Right cardiac atrium (tissue), 5 donors: ENCODE measurements around the gene TTC7B. TPM values are rescaled to one million over a fixed set of nuclear protein-coding genes. Genes with fewer than 3 reads are reported as not detected.
A peak's percentile ranks its signal among the peaks of the same experiment; 100 is the strongest.

Experiments
- ATAC-seq, 2 donors: fragments of 200-7000 bp; cut with Tn5 transposase; one replicate each; pipeline versions ENCODE4 v1.8.0 to v1.9.1; 2020; ENCODE audit warnings: moderate library complexity in 2 of 2, mild to moderate bottlenecking in 1 of 2
- DNase-seq, 3 donors: peaks; one replicate each; pipeline ENCODE4 v3.0.0-alpha.2; 2020
- H3K27ac ChIP-seq: one replicate; pipeline ENCODE4 v1.5.1; 2013; ENCODE audit warnings: mild to moderate bottlenecking, low read length, control low read depth, moderate library complexity
- H3K27me3 ChIP-seq: one replicate; pipeline ENCODE4 v1.6.1; 2013; ENCODE audit not compliant: control insufficient read depth, insufficient read depth
- H3K4me1 ChIP-seq: one replicate; pipeline ENCODE4 v1.6.1; 2013; ENCODE audit warnings: low read length; ENCODE audit not compliant: control insufficient read depth, insufficient read depth
- H3K4me3 ChIP-seq: one replicate; pipeline ENCODE4 v1.5.1; 2013; ENCODE audit warnings: low read length, control low read depth
- H3K9me3 ChIP-seq: one replicate; pipeline ENCODE4 v1.6.1; 2013; ENCODE audit warnings: low read length; ENCODE audit not compliant: control insufficient read depth
- WGBS: extraction: QIAGEN DNeasy Blood & Tissue Kit; methylation state at CpG from one replicate; pipeline ENCODE4 v1.1.7; 2013; 5-methylcytosine and 5-hydroxymethylcytosine counted together
- intact Hi-C, 4 donors: fragments of 100-400 bp; cut with DNase I; formaldehyde crosslinking; loops; one replicate each; pipeline versions ENCODE4 v1.11.0 to v1.14.0; 2022 to 2023
- polyA plus RNA-seq: library from polyadenylated mRNA; stranded (reverse); fragments of 200-250 nt; gene quantifications from one replicate; pipeline ENCODE4 v1.2.3, GENCODE V29; 2013
- total RNA-seq, 4 donors: library from RNA; stranded (reverse); fragmentation: NEBNext Ultra II Directional; extraction: Animal tissue kit (Norgen Biotek cat#: 25700); gene quantifications; one replicate each; pipeline ENCODE4 v1.2.1, GENCODE V29; 2021
- donor health status: healthy with polysubstance abuse.
- donor health status: DM: no; HTN: yes; CAD: no.
- donor health status: DM: no; HTN: no; CAD: no.
- donor health status: DM: no; HTN: yes; CAD: no; lungs with severe emphysema.
- donor health status: DM: yes; HTN: yes; CAD: no.

Gene TTC7B
- total and polyA plus RNA-seq, 5 donors: 38.1 to 88.7 (median 82.8) TPM

- H3K4me1 ChIP-seq: peaks cover 15% of the 10 kb centered on the region
- ATAC-seq: no peak
- no peaks in the 10 kb centered on the region for H3K27me3 ChIP-seq
- WGBS: 84% methylated on average over 4 of the region's 4 CpGs
- H3K9me3 ChIP-seq: no peaks in the 10 kb centered on the region
- no peak overlapping the region for H3K4me3 ChIP-seq
- intact Hi-C loops: no loop called here
- H3K27ac ChIP-seq: no peak overlapping the region
- no peak for DNase-seq
These were observed 275.8 kb downstream of the TTC7B start for GRCh38 chr14:90540437-90540836.

DNA sequence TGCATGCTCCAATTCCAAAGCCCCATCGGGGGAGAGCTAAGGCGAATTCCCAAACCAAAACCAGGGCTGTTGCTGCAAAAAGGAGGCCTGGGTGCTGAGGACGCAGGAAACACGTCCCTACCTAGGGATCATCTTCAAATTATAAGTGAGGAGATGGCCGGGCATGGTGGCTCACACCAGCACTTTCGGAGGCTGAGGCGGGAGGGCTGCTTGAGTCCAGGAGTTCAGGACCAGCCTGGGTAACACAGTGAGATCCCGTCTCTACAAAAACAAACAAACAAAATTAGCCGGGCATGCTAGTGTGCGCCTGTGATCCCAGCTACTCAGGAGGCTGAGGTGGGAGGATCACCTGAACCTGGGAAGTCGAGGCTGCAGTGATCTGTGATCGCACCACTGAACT is 276.2 kb downstream of the TTC7B start:
- no peaks in the 10 kb centered on the region for H3K9me3 ChIP-seq
- DNase-seq (peak in 2 of 3 donors; percentile 2 to 45), ATAC-seq (no peak)
- WGBS: 94% methylated on average over 12 of the region's 12 CpGs
- no peak overlapping the region for H3K27ac ChIP-seq
- no peak overlapping the region for H3K4me3 ChIP-seq
- no peaks in the 10 kb centered on the region for H3K27me3 ChIP-seq
- H3K4me1 ChIP-seq: peaks cover 10% of the 10 kb centered on the region
- intact Hi-C loops: no loop called here

DNA sequence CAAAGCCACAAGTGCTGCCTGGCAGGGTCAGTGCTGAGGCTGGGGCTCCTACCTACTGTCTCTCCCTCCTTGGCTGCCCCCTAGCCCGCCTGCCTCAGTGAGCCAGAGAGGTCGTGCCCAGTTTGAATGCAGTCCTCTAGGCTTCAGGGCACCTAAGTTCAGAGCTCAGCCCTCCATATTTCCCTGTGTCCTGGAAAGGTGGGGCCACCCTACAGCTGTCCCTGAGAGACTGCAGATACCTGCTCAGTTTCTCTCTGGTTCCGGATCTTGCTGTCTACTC is 276.8 kb downstream of the TTC7B start:
- Histone ChIP-seq H3K27me3 (no peaks in the 10 kb centered on the region), H3K4me3 (no peak overlapping the region), H3K27ac (no peak overlapping the region), H3K4me1 (peaks cover 6% of the 10 kb centered on the region), H3K9me3 (no peaks in the 10 kb centered on the region)
- WGBS: 92% methylated on average over 3 of the region's 3 CpGs
- DNase-seq (no peak), ATAC-seq (no peak)
- intact Hi-C loops: no loop called here

DNA sequence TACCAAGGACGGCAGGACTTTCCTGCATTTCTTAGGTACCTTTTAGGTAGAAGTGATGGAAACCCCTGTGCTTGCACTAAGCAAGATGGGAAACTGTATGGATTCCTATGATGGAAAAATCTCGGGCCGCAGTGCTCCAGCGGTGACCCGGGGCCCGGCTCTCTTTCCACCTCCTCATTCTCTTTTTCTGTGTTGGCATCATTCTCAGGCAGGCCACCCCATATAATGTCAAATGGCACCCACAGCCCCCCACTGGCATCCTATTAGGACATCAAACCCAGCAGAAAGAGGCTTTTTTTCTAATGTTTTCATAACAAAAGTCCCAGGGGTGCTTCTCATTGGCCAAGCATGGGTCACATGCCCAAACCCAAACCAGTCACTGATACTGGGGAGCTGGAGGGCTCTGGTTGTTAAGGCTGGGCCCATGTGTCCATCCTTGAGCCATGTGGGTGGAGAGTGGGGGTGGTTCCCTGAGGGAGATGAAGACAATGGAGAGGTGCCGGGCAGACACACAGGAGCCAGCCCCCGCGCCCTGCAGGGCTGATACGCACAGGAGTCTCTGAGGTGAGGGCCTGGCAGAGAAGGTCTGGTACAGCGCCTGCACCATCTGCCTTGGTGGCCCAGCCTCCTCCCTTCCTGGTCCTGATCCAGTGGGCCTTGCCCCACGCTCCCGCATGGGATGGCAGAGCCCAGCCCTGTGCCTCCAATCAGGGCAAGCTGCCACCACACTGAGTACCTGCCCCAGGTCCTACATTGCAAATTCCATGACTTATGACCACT is 277.3 kb downstream of the TTC7B start:
- intact Hi-C loops: no loop called here
- ATAC-seq (no peak), DNase-seq (peak in 1 of 3 donors; percentile 49)
- WGBS: 96% methylated on average over 13 of the region's 13 CpGs
- H3K27ac ChIP-seq: no peak overlapping the region
- H3K4me1 ChIP-seq: peaks cover 6% of the 10 kb centered on the region
- no peak overlapping the region for H3K4me3 ChIP-seq
- no peaks in the 10 kb centered on the region for H3K27me3 ChIP-seq
- no peaks in the 10 kb centered on the region for H3K9me3 ChIP-seq

DNA sequence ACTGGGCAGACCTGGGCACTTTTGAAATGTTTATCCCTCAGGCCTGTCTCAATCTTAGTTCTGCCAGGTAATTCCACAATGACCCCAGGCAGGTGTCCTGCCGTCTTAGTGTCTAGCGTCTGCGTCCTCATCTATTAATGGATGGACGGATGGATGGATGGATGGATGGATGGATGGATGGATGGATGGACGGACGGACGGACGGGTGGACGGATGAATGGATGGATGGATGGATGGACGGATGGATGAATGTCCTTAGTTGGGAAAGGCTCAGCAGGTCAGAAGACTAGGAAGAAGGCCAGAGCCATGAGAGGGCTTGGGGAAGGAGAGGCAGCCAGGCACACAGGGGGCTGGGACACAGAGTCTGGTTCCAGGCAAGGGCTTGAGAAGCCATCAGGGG is 278.1 kb downstream of the TTC7B start:
- Histone ChIP-seq H3K4me3 (no peak overlapping the region), H3K9me3 (no peaks in the 10 kb centered on the region), H3K4me1 (peaks cover 8% of the 10 kb centered on the region), H3K27me3 (no peaks in the 10 kb centered on the region), H3K27ac (no peak overlapping the region)
- ATAC-seq (no peak), DNase-seq (no peak)
- 93% methylated on average over 10 of the region's 10 CpGs for WGBS
- intact Hi-C loops: no loop called here

DNA sequence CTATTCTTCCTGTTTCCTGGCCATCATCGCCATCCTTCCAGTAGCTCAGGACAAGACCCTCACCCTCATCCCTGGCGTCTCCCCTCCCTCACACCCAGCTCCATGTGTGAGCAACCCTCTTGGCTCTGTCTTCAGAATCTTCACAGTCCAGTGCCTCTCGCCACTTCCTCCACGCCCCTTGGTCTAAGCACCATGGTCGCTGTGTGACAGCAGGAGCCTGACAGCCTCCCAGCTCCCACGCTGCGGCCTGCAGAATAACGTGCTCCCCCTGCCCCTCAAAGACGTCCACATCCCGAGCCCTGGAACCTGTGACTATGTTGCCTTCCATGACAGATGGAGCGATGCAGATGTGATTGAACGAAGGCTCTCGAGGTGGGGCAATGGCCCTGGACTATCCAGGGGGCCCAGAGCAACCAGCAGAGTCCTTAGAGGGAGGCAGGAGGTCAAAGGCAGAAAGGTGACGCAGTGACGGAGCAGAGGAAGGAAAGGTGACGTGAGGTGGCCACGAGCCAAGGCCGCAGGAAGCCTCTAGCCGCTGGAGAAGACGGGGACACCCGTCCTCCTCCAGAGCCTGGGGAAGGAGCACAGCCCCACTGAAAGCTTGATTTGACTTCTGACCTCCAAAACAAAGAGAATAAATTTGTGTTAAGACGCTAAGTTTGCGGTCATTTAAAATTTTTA is 279.6 kb downstream of the TTC7B start:
- H3K27me3 ChIP-seq: no peaks in the 10 kb centered on the region

GRCh38 chr14:90536092-90536491 is 280.1 kb downstream of the TTC7B start:
- Histone ChIP-seq H3K27me3 (no peaks in the 10 kb centered on the region), H3K9me3 (no peaks in the 10 kb centered on the region), H3K27ac (peak overlapping the region; percentile 13), H3K4me3 (no peak overlapping the region), H3K4me1 (peaks cover 8% of the 10 kb centered on the region)
- ATAC-seq (peak; percentile 74 to 75), DNase-seq (peak; percentile 56 to 87 (median 80))
- intact Hi-C loops: no loop called here
- WGBS: 41% methylated on average over 11 of the region's 11 CpGs

More for the DNA sequence above, 279.6 kb downstream of the TTC7B start:
- DNase-seq: peak in 2 of 3 donors; percentile 76 to 78
- 57% methylated on average over 23 of the region's 23 CpGs for WGBS
- peak; percentile 24 to 31 for ATAC-seq
- peaks cover 8% of the 10 kb centered on the region for H3K4me1 ChIP-seq
- no peak overlapping the region for H3K4me3 ChIP-seq
- no peaks in the 10 kb centered on the region for H3K9me3 ChIP-seq
- H3K27ac ChIP-seq: peak overlapping the region; percentile 13
- intact Hi-C loops: no loop called here

- intact Hi-C loops: no loop called here
- ATAC-seq: no peak
- DNase-seq: peak in 2 of 3 donors; percentile 19 to 33
- Histone ChIP-seq H3K4me1 (peaks cover 8% of the 10 kb centered on the region), H3K27ac (peak overlapping the region; percentile 63), H3K4me3 (no peak overlapping the region), H3K27me3 (no peaks in the 10 kb centered on the region), H3K9me3 (no peaks in the 10 kb centered on the region)
- 70% methylated on average over 14 of the region's 14 CpGs for WGBS
These were observed 280.6 kb downstream of the TTC7B start for GRCh38 chr14:90535556-90536090.

GRCh38 chr14:90534838-90535555 is 281.2 kb downstream of the TTC7B start:
- Histone ChIP-seq H3K4me1 (peaks cover 8% of the 10 kb centered on the region), H3K9me3 (no peaks in the 10 kb centered on the region), H3K4me3 (no peak overlapping the region), H3K27ac (peak overlapping the region; percentile 63), H3K27me3 (no peaks in the 10 kb centered on the region)
- intact Hi-C loops: no loop called here
- DNase-seq: peak in 2 of 3 donors; percentile 33 to 45
- ATAC-seq: peak in 1 of 2 donors; percentile 13
- 80% methylated on average over 17 of the region's 17 CpGs for WGBS

- H3K27ac ChIP-seq: peak overlapping the region; percentile 32
- H3K4me3 ChIP-seq: no peak overlapping the region
- peak in 2 of 3 donors; percentile 53 to 65 for DNase-seq
- H3K4me1 ChIP-seq: peaks cover 8% of the 10 kb centered on the region
- intact Hi-C loops: no loop called here
- 54% methylated on average over 19 of the region's 19 CpGs for WGBS
- no peaks in the 10 kb centered on the region for H3K27me3 ChIP-seq
- no peaks in the 10 kb centered on the region for H3K9me3 ChIP-seq
- ATAC-seq: peak; percentile 7 to 42
These were observed 282.0 kb downstream of the TTC7B start for GRCh38 chr14:90534091-90534837.
